ENCODE results near the gene CCDC40. TPM values are rescaled to one million over a fixed set of nuclear protein-coding genes. Genes with fewer than 3 reads are reported as not detected.
A peak's percentile ranks its signal among the peaks of the same experiment; 100 is the strongest.

CCDC40 gene
- total RNA-seq, 1 donor: 3.0 TPM

DNA sequence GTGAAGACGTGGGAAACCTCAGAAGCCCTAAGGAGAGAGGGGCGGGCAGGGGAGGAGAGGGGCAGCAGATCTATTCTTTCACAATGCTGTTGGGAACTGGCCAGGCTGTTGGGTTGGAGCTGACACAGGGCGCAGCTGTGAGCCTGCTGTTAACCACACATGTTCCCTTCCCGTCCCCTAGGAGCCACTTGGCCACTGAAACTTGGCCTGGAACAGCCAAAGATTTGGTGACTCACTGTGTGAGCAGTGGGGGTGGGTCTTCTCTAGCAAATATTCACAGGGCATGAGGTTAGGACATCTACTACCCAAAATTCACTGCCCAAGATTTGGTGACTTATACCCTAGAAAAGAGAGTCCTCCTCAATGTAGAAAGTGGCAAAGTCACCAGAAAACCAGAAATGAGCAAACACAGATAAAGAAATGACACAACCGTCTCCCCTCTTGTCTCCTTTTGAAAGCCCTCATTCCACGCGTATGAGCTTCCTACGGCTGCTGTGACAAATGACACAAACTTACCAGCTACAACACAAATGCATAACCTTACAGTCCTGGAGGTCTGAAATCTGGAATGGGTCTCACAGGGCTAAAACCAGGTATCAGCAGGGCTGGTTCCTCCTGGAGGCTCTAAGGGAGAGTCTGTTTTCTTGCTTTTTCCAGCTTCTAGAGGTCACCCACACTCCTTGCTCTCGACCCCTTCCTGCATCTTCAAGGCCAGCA lies 7.0 kb upstream of the CCDC40 start:
- peak; percentile 82 for DNase-seq (ENCODE audit: low read depth)
- H3K4me3 ChIP-seq (ENCODE audit: low read depth, low read length): peak overlapping the region; percentile 19
- TF ChIP-seq, protein P1, sequence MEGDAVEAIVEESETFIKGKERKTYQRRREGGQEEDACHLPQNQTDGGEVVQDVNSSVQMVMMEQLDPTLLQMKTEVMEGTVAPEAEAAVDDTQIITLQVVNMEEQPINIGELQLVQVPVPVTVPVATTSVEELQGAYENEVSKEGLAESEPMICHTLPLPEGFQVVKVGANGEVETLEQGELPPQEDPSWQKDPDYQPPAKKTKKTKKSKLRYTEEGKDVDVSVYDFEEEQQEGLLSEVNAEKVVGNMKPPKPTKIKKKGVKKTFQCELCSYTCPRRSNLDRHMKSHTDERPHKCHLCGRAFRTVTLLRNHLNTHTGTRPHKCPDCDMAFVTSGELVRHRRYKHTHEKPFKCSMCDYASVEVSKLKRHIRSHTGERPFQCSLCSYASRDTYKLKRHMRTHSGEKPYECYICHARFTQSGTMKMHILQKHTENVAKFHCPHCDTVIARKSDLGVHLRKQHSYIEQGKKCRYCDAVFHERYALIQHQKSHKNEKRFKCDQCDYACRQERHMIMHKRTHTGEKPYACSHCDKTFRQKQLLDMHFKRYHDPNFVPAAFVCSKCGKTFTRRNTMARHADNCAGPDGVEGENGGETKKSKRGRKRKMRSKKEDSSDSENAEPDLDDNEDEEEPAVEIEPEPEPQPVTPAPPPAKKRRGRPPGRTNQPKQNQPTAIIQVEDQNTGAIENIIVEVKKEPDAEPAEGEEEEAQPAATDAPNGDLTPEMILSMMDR (IDR thresholded peaks at IDR 0.05; ENCODE audit: insufficient read depth, low read length): no peak

DNA sequence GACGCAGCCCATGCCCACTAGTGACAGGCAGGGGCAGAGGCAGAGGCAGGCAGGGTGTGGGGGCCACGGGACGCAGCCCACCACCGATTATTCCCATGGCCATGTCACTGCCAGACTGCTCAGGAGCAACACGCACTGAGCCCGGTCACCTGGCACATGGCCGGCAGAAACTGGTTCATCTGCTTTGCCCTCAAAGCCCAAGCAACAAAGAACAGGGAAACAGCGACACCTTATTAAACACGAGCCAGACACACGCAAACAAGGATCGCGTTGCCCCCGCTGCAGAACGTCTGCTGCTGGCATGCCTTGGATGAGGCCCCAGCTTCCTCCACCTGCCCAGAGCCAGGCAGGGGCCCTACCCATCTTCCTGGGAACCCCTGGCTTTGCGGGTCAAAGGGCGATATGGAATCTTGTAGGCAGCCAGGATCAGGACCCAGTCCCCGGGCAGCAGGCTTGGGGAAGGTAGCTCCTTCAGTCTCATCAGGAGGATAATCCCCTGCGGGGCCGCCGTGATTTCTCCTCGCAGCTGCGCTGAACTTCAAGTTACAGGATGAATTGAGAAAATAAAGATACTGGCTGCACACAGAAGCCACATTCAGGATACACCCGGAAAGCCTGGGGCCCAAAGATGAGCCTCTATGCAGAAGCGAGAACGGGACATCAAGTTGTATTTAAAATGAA lies 5.6 kb upstream of the CCDC40 start:
- H3K4me3 ChIP-seq (ENCODE audit: low read depth, low read length): no peak overlapping the region
- no peak for DNase-seq (ENCODE audit: low read depth)
- TF ChIP-seq, protein P1 (IDR thresholded peaks at IDR 0.05; ENCODE audit: insufficient read depth, low read length): no peak

DNA sequence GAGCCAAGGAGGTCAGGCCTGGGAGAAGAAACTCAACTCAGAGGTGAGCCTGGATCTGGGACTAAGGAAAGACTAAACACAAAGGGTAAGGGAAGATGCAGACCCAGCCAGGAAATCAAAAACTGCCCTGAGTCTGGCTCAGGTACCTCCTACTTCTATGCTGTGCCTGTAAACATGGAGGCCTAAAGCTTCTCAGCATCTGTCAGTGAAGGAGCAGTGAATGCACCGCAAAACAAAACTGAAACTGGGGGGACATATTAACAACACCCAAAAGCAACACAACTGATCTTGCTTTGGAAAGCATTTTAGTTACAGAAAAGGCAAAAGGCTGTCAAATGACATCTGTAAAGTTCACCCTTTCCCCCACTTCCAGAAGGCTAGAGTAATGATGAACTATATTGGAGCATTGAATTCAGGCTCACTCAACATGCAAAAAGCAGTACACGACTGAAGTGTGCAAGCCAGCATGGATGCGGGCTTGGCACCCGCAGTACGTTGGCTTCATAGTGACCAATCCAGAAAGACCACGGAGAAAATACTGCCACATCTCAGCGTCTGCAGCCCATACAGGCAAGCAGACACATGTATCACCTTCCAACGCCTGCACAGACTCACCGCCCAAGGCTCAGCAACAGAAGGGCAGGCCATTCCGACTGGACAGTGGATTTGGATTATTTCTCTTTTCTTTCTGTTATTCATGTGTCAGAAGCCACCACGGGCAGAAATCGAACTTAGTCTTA lies 4.6 kb upstream of the CCDC40 start:
- H3K4me3 ChIP-seq (ENCODE audit: low read depth, low read length): no peak overlapping the region
- DNase-seq (ENCODE audit: low read depth): no peak
- TF ChIP-seq, protein P1 (IDR thresholded peaks at IDR 0.05; ENCODE audit: insufficient read depth, low read length): no peak

DNA sequence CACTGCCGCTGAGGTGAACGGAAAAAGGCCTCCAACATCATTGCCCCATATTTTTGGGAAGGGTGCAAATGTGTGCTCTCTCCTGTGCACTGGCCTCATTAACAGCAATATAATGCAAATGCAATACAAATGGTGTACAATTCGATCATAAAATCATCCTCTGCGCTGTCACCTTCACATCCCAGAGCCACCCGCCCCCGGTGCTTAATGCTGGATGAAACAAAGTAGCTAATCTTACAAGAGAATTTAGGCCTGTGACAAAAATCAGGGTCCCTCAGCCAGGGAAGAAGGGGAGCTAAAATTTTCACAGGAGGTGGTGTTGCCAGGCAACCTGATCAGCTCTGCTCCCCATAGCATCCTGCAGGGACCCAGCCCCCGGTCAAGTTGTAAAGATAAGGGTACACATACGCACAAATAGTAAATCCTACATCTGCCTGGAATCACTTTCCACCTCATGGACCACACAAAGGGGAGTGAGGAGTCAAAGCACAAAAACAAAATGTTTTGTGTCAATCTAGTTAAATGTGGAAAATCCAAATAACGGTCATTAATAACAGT lies 3.7 kb upstream of the CCDC40 start:
- TF ChIP-seq, protein P1 (IDR thresholded peaks at IDR 0.05; ENCODE audit: insufficient read depth, low read length): no peak
- no peak for DNase-seq (ENCODE audit: low read depth)
- no peak overlapping the region for H3K4me3 ChIP-seq (ENCODE audit: low read depth, low read length)

DNA sequence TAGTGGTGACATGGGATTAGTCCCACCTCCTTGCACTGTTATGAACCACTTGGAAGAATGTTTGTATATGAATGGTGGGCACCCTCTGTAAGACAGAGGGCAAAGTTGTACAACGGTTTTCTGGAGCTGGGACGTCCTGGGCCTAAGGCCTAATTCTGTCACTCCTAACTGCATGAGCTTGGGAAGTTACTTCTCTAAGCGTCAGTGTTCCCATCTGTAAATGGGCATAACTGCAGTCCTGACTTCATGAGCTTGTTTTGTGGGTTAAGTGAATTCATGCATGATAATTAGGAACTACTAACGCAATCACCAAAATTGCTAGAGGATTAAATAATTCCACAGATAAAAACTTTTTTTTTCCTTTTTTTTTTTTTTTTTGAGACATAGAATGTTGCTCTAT lies 2.6 kb upstream of the CCDC40 start:
- TF ChIP-seq, protein P1 (IDR thresholded peaks at IDR 0.05; ENCODE audit: insufficient read depth, low read length): no peak
- DNase-seq (ENCODE audit: low read depth): no peak
- no peak overlapping the region for H3K4me3 ChIP-seq (ENCODE audit: low read depth, low read length)

DNA sequence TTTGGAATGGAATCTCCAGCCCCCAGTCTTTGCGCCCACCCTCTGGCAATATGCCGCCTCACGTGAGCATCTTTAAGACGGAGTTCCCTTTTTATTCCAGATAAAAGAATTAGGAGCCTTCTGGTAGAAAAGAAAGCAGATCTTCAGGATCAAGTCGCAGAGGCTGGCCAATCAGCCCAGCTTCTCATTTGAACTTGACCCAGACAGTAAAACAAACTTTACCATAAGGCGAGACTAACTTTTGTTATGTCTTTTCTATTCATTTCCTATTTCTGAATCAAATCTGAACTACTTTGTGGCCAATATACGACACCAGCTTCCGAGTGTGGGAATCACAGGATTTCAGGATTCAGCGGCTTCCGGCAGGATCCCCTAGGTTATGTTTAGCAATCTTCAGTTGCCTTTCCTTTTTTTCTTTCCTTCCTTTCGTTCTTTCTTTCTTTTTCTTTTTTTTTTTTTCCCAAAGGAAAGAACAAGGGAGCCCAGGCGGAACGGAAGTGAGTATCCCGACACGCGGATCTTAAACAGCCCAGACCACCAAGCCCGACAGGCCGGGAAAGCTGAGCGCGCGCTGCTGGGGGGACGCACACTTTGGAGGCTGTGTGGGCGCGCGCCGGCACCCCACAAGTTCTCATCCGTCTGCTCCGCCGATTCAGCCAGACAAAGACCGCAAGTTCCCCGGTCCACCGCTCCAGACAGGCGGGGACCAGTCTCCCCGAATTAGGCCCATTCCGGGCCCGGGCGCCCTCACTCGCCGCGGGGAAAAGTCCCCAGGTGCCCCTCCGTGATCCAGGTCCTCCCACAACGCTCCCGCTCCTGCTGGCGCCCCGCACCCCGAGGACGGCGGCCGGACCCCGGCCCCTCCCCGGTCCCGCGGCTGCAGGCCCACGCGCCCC lies 1.4 kb upstream of the CCDC40 start:
- TF ChIP-seq, protein P1 (IDR thresholded peaks at IDR 0.05; ENCODE audit: insufficient read depth, low read length): no peak
- H3K4me3 ChIP-seq (ENCODE audit: low read depth, low read length): peak overlapping the region; percentile 76
- peak; percentile 46 for DNase-seq (ENCODE audit: low read depth)
